NCI-H2196 treated with DMSO at 0.1 percent for 48 hours (cell line): ENCODE measurements around the gene LPP.

Experiments used
- DNase-seq: peaks from one replicate; lab custom pipeline; 2025; ENCODE audit not compliant: unreplicated experiment; lab: John Stamatoyannopoulos, UW

Gene LPP

DNA sequence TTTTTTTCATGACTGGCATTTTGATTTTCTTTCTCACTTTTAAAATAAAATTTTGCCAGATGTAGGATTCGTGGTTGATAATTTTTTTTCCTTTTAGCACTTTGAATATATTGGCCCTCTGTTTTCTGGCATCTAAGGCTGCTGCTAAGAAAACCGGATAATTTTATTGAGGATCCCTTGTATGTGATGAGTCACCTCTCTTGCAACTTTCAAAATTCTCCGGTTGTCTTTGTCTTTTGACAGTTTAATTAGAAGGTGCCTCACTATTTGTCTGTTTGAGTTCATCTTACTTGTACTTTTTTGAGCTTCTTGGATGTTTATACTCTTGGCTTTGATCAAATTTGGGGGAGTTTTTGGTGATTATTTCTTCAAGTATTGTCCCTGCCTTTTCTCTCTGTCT is 349.7 kb downstream of the LPP start:
- no peak for DNase-seq

DNA sequence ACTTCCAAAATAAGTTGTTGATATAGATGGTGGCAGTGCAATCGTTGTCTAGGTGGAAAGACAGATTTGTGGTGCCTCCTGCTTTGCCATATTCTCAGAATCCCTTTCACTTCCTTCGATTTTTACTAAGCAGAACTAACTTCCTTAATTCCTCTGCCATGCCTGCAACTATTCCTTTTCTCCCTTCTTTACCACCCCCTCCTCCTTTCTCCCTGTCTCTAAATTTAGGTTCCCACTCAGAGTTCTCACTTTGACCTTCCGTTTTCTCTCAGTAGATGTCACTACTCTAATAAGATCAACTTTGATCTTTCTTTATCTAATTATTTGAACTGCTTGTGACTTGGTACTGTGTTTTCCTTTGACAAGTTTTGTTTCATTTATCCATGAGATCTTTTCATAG is 351.2 kb downstream of the LPP start:
- no peak for DNase-seq

DNA sequence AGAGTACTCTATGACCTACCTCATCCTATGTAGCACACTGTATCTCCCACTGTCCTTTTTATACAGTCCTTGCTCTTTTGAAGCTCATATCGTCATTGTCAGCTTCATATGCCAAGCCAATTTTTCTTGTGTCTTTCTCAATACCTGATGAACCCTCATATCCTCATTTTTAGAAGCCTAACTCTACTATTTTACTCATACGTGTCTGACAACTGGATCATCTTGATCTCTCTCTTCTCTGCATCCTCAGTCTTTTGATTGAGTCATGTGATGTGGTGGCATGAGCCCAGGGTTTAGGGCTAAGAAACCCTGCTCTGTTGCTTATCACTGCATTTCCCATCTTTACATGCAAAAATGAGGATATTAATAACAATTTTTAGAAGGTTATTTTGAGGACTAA is 352.0 kb downstream of the LPP start:
- DNase-seq, result no peak

DNA sequence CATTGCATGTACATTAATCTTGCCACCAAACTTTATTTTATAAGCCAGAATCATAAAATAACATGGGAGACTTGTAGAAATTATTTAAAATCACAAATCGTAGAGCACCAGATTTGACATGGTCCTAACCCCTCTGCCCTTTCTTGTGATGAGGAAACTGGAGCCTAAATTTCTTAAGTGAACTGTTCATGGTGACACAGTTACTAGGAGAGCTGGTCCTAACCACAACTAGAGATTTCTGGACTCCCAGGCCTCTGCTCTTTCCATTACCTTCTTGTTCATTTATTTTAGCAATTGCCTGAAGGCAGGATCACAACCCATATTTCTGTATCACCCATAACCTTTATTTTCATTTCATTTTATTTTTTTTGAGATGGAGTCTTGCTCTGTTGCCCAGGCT is 352.5 kb downstream of the LPP start:
- no peak for DNase-seq

DNA sequence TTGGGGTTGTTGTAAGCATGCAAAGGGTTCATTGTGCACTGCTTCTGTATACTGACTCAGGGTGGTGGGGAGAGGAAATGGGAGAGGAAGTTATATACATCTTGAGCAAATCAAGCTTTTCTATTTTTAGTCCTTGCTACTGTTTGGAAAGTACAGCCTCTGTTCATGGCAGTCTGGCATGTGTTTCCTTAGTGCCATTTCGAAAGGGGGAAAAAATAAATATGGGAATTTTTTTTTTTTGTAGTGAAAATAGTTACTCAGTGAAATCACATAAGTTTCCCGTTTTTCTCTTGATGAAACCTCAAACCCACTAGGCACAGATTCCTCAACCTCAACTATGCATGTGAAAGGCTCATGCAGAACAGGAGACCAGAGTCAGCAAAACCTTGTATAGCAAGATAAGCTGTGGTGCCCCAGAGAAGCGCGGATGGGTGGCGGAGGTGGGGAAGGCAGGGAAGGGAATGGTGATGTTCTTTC is 353.3 kb downstream of the LPP start:
- no peak for DNase-seq

DNA sequence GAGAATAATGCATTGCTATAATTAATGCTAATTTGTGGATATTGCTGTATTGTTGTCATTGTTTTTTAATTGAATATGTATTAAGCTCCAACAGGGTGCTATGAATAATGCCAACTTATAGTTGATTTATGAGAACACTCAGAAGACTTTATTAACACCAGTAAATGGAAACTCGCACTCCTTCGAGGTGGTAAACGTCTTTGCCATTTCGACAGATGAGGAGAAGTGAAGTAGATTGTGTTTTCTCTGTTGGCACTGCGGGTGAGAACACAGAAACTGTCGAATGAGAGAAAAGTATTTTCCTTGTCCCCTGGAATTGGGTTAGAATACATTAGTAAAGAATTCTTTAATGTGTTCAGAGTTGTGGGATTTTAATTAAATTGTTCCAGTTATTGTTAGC is 354.5 kb downstream of the LPP start:
- no peak for DNase-seq

DNA sequence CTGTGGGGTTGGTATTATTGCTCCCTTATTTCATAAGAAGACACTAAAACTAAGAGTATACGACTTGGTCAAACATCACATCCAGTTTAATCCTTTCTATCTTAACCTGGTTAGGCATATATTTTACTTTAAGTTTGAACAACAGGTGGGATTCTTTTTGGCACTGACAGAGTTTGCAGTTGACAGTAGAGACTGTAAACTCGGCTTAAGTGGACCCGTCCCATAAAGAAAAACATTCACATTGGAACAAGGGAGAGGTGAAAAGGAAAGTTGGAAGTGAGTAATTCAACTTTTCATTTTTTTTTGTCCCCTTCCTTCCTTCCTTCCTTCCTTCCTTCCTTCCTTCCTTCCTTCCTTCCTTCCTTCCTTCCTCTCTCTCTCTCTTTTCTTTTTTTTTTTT is 355.4 kb downstream of the LPP start:
- no peak for DNase-seq

DNA sequence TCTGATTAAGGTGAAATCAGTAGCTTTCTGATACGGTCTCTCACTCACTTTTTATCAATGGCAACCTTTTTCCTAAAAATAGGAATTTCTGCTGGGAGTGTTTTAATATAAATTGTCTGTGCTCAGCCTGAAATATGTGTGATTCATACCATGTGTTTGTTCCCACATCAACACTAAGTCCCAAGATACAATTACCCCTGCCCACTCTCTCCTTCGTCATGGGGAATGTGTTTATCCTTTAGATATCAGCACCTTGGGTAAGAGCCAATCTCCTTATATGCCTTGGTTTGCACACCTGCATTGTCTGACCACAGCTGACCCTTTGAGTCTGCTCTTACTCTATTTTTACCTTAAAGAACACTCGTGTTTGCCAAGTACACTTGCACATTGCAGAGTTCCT is 356.4 kb downstream of the LPP start:
- DNase-seq, result no peak

DNA sequence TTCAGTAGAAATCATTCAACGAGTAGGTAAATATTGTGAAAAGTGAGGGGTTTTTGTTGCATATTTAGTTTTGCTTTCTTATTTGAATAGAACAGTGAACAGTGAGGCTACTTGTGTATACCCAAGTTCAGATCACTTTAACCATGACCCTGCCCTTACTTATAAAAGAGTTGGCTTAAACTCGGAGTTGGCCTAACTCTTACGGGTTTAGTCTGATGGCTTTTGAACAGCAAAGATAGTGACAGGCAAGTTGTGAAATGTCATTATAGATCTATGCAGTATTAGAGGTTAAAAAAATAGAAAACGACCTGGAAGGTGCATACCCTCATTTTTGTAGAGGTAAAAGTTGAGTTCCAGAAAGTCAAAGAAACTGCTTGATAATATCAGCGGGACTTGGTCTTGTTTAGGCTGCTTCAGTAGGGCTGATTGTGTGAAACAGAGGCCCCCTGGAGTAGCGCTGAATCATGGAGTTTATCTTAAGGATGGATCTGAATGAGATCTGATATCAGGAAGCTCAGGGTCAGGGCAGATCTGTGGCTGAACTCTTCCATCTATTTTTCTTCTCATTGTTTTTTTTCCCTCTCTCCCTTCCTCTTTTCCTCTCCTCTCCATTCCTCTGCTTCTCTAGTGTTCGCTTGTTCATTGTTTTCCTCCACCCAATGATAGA is 359.8 kb downstream of the LPP start:
- DNase-seq, result no peak

DNA sequence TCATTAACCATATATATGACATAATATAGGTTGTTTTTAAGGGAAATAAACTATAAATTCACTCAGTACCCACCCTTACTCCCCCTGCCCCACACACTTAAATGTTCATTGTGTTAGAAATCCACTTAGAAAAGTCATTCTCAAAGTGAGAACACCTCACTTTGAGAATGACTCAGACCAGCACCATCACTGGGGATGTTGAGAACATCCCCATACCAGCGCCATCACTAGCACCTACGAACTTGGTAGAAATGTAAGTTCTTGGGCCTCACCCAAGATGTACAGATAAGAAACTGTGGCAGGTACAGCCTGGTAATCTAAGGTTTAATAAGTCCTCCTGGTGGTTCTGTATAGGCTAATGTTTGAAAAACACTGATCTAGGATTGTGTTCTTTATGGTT is 362.6 kb downstream of the LPP start:
- no peak for DNase-seq

DNA sequence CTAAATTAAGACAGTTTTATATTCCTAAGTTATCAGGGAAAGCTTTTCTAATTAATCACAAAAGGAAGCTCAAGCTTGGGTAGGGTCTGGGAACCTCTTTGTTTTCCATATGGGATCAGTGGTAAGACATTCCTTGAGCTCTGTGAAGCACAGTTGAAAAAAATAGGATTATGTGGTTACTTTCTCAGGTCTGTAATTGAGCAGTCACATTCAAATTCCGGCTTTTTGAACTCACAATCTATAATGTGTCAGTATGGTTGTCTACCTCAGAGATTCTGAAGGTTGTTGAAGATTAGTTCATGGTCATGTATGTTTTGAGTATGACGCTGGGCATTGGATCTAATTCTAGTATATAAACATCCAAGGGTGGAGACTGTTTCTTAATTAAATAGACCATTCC is 364.5 kb downstream of the LPP start:
- no peak for DNase-seq

DNA sequence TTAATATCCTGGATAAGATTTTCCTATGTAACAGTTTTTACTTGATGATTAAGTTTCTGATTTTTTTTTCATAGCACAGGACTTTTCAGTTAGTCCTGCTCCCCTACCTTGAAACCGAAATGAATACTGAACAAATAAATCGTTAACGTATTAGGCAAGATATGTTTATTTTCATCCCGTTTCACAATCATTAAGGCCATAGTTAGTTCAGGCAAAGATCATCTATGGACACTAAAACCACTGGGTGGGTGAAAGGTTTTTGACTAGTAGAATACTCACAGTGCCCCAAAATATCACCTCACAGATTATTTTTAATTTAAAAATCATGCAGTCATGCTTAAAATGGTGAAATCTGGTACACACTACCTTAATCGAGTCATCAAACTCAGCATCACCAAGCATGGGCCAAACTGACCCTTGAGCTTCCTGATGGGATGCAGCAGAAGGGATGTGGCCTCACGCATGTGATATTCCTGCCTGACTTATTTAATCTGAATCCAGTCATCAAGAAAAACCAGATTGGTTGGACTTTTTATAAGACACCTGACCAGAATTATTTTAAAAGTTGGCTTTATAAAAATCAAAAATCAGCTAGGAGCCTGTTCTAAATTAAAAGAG is 365.0 kb downstream of the LPP start:
- no peak for DNase-seq

DNA sequence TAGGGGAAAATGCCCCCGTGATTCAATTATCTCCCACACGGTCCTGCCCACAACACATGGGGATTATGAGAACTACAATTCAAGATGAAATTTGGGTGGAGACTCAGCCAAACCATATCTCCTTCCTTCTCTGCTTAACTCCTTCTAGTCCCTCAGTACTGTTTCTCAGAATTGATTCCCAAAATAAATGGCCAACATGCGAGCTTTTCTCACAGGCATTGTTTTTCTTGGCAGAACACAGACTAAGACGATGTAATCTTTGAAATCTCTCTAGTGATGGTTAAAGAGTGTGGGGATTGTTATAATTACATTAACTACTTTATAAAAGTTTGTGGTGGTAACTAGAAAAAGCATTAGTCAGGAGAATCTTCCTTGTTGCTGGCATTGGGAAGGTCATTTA is 366.5 kb downstream of the LPP start:
- no peak for DNase-seq

DNA sequence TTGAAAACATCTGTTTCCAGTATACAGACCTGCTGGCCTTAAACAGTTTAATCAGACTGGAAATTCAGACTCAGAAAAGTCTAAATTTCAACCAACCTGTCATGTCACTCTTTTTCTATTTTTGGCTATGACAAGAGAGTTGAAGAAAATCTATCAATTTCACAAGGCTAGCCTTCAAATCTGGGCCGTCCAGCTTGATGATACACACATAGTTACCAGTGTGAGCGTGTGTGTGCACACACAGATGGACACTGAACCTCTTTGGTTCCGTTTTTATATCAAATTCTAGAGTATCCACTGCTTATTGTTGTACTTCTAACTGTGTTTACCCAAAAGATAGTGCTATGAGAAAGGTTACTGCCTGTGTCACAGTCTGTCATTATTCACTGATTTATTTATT is 368.2 kb downstream of the LPP start:
- DNase-seq, result no peak

DNA sequence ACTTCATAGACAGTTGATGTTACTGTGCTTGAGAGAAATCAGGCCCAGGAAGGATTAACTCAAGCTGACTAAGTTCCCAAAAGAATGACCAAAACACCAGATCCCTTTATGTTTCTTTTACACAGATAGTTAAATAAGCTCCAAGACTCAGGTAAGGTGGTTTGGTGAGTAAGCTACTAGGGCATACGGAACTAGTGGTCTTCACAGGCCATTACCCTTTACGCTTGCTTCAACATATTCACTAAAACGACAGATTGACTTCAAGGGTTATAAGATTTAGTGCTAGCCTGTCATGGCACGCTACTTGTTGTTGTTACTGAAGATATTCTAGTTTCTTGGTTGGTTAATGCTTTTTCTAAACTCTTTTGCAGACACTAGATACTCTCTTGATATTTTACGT is 369.3 kb downstream of the LPP start:
- no peak for DNase-seq

DNA sequence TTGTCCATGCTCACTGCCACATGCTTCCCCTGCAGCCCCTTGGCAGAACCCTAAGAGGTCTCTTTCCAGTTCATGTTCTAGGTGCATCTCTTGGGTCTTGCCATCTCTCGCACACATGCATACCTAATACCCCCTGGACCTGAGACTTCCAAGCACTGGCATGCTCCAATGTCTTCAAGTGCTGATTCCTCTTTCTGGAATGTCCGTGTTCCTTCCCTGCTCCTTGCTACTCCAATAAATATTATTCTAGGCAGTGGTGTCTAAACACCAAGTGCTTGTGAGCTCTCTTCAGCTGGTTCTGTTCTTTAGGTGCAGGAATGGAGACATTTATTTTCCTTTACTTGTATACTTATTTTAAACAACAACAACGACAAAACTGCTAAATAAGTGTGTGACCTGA is 370.1 kb downstream of the LPP start:
- DNase-seq, result no peak

DNA sequence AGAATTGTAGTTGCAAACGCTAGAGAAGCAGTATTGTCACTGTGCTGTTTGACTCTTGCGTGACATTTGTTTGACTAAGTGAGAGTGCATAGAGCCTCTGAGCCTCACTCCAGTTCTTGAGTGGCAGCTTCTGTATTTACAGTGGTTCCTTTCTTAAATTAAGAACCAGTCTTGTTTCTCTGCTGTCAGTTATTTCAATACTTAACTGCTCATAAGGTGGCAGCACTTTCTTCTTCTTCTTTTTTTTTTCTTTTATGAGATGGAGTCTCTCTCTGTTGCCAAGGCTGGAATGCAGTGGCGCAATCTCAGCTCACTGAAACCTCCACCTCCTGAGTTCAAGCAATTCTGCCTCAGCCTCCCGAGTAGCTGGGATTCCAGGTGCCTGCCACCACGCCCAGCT is 372.1 kb downstream of the LPP start:
- DNase-seq, result no peak

DNA sequence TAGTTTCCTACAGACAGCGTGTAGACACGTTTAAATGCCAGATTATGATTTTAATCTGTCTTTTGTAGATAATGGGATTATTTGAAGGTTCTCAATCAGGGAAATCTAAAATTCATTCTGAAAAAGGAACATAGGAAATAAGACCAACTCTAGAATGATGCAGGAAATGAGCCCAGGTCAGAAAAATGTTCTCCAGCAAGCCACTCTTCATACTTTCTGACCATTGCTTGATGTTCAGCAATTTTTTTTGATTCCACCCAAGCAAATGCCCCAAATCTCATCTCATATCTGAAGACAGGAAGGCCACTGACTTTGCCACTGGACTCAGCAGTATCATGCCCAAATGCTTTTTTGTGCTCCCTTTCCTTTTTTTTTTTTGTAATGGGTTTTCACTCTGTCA is 373.4 kb downstream of the LPP start:
- DNase-seq, result no peak

DNA sequence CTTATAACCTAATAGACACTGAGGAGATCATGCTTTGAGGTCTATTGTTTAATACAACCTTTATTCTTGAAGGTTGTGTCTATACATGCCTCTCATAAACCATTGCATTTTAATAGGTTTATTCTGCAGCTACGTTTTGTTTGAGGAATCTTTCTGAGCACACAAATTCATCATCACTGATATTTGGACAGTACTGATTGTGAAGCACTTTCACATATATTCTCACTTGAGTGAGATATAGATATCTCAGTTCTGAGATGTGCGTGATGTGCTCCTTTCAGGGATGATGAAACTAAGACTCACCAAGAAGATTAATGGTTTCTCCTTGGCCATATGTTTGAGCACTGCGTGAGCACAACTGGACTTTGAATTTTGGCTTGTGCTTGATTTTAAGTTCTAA is 374.4 kb downstream of the LPP start:
- DNase-seq, result no peak

DNA sequence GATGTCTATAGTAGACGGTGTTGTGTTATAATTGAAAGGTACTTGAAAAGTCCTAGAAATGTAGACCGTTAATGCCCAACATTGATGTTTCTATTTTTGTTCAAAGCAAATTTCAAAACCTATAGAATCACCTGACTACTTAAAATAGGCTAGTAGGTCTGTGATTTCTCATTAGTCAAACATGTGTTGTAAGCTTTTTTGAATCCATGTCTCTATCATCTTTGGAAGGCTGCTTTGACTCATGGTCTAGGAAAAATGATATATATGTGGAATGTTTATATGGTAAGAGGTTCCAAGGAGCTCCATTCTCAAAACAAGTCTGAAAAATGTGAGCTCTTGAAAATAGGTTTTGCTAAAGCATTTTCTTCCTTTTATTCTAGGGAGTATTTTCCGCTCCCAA is 375.3 kb downstream of the LPP start:
- DNase-seq, result no peak

DNA sequence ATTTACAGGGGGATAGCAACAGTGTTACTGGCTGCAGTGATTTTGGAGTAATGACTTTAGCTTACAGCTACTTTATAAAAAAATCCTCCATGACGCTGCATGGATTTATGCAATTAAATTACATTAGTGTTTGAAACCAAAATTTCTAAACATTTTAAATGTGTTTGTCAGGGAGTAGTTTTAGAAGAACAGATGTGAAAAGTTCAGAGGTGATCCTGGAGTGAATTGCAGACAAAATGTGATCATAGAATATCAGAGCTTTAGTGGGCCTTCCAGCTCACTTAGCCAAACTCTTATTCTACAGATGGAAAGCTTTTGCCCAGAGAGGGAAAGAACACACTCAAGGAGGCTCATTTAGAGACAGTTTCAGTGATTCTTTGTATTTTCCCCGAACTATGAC is 376.3 kb downstream of the LPP start:
- DNase-seq, result no peak

DNA sequence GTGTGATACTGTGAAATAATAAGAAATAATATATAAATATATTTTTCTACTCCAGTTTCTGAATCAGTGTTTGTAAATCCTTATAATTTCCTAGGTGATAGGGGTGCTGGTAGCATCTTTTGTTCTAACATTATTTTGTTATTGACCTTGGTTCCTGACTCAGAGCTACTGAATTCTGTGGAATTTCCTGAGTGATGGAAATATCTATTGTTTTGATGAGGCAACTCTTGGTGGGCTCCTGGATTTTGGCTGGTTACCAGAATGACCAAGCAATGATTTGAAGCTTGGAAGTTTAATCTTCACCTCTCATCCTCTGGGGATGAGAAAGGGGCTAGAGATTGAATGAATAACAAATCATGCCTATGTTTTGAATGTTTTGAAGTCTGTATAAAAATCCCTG is 377.3 kb downstream of the LPP start:
- DNase-seq, result no peak

DNA sequence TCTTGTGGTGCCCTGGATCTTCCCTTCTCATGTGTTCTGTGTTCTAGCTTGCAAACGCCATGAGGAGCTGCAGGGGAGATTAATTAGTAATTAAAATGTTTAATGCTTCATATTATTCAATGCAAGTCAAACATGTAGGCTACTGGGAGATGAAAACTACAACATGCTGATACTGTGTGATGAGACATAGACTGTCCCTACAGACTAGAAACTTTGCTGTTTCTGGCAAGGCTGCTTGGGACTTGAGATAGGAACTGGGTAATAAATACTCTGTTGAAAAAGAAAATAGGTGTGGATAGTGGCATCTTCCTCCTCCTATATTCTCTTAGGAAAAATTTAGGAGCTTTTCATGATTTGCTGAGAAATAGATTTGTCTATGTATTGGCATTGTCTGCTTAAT is 379.2 kb downstream of the LPP start:
- no peak for DNase-seq
